CD14-positive monocyte (primary cell): Measurements from ENCODE around the gene JARID2. TPM values are rescaled to one million over a fixed set of nuclear protein-coding genes. Genes with fewer than 3 reads are reported as not detected.
A peak's percentile ranks its signal among the peaks of the same experiment; 100 is the strongest.

Experiments
- DNase-seq, 3 donors: peaks; one replicate each; pipeline ENCODE4 v3.0.0-alpha.2; 2011 to 2022
- H2AFZ ChIP-seq: 2 replicates; pipeline ENCODE4 v1.6.0; 2012; ENCODE audit warnings: mild to moderate bottlenecking, low read depth, low read length, inconsistent platforms; ENCODE audit not compliant: insufficient read depth, poor library complexity, severe bottlenecking
- H3K27ac ChIP-seq, 2 donors: 1 replicate in 1 of 2; 2 replicates in 1 of 2; pipeline ENCODE4 v1.5.1; 2012 to 2013; ENCODE audit warnings: low read length in 2 of 2, control low read depth in 1 of 2, inconsistent platforms in 1 of 2, low read depth in 1 of 2, mild to moderate bottlenecking in 1 of 2
- H3K27me3 ChIP-seq, 2 donors: one replicate each; pipeline versions ENCODE4 v1.6.0 to v1.6.1; 2011 to 2013; ENCODE audit warnings: low read length in 2 of 2; ENCODE audit not compliant: control insufficient read depth in 2 of 2, insufficient read depth in 2 of 2
- H3K36me3 ChIP-seq, 2 donors: replicated peaks in 1 of 2; 1 replicate in 1 of 2; 2 replicates in 1 of 2; pipeline versions ENCODE4 v1.5.1 to v1.6.1; 2012 to 2013; ENCODE audit warnings: low read length in 2 of 2, control low read depth in 1 of 2, inconsistent platforms in 1 of 2, mild to moderate bottlenecking in 1 of 2; ENCODE audit not compliant: insufficient read depth in 2 of 2, control insufficient read depth in 1 of 2
- H3K4me1 ChIP-seq, 2 donors: 1 replicate in 1 of 2; 2 replicates in 1 of 2; pipeline versions ENCODE4 v1.5.1 to v1.6.1; 2012 to 2013; ENCODE audit warnings: low read length in 2 of 2, control low read depth in 1 of 2, inconsistent platforms in 1 of 2, mild to moderate bottlenecking in 1 of 2, moderate library complexity in 1 of 2; ENCODE audit not compliant: insufficient read depth in 2 of 2, control insufficient read depth in 1 of 2
- H3K4me2 ChIP-seq: replicated peaks from 2 replicates; pipeline ENCODE3; 2012; ENCODE audit warnings: low read length, moderate library complexity, mild to moderate bottlenecking; ENCODE audit not compliant: poor library complexity, severe bottlenecking; ENCODE audit errors: extremely low read depth
- H3K4me3 ChIP-seq, 3 experiments: fragments of 200-600 bp in 1 of 3; sonication (generic) in 1 of 3; replicated peaks in 1 of 3; 1 replicate in 2 of 3; 2 replicates in 1 of 3; pipeline ENCODE4 v1.5.1; 2011 to 2013; ENCODE audit warnings: low read length in 3 of 3, mild to moderate bottlenecking in 3 of 3, control low read depth in 2 of 3, low read depth in 2 of 3, inconsistent platforms in 1 of 3, moderate library complexity in 1 of 3
- H3K79me2 ChIP-seq: 2 replicates; pipeline ENCODE4 v1.6.0; 2012; ENCODE audit warnings: mild to moderate bottlenecking, control low read depth, inconsistent platforms, low read length, moderate library complexity; ENCODE audit not compliant: insufficient read depth
- H3K9ac ChIP-seq: 2 replicates; pipeline ENCODE4 v1.6.0; 2017; ENCODE audit warnings: low read length, mild to moderate bottlenecking; ENCODE audit not compliant: insufficient read depth, poor library complexity, severe bottlenecking
- H3K9me3 ChIP-seq, 2 donors: replicated peaks in 1 of 2; 1 replicate in 1 of 2; 2 replicates in 1 of 2; pipeline versions ENCODE4 v1.5.1 to v1.6.1; 2012 to 2013; ENCODE audit warnings: low read length in 2 of 2, control low read depth in 1 of 2; ENCODE audit not compliant: control insufficient read depth in 1 of 2, insufficient read depth in 1 of 2
- H4K20me1 ChIP-seq: 2 replicates; pipeline ENCODE4 v1.6.0; 2012; ENCODE audit warnings: mild to moderate bottlenecking, low read length, control low read depth, moderate library complexity; ENCODE audit not compliant: insufficient read depth
- H3K27ac Mint-ChIP-seq, 7 donors: one replicate each; pipeline ENCODE4 v1.8.0; 2020; ENCODE audit warnings: mild to moderate bottlenecking in 7 of 7, mixed read lengths in 7 of 7, moderate library complexity in 6 of 7, inconsistent platforms in 2 of 7
- H3K27me3 Mint-ChIP-seq, 3 donors: one replicate each; pipeline ENCODE4 v1.8.0; 2021 to 2022; ENCODE audit warnings: low read depth in 3 of 3, mild to moderate bottlenecking in 3 of 3, mixed read lengths in 3 of 3, moderate library complexity in 3 of 3, inconsistent platforms in 1 of 3
- H3K36me3 Mint-ChIP-seq, 2 donors: one replicate each; pipeline ENCODE4 v1.8.0; 2020; ENCODE audit warnings: mixed read lengths in 2 of 2, inconsistent platforms in 1 of 2, mild to moderate bottlenecking in 1 of 2
- H3K4me1 Mint-ChIP-seq: one replicate; pipeline ENCODE4 v1.8.0; 2020; ENCODE audit warnings: mild to moderate bottlenecking, mixed read lengths
- H3K4me3 Mint-ChIP-seq, 2 donors: one replicate each; pipeline ENCODE4 v1.8.0; 2020; ENCODE audit warnings: mild to moderate bottlenecking in 2 of 2, mixed read lengths in 2 of 2, moderate library complexity in 1 of 2
- H3K9me3 Mint-ChIP-seq, 7 donors: one replicate each; pipeline ENCODE4 v1.8.0; 2020 to 2022; ENCODE audit warnings: mixed read lengths in 7 of 7, mild to moderate bottlenecking in 6 of 7, moderate library complexity in 6 of 7, inconsistent platforms in 2 of 7
- WGBS: methylation state at CpG from one replicate; pipeline ENCODE4 v1.1.5; 2013; ENCODE audit warnings: missing lambda C conversion rate; ENCODE audit not compliant: insufficient coverage; 5-methylcytosine and 5-hydroxymethylcytosine counted together
- intact Hi-C, 2 donors: fragments of 100-400 bp; cut with micrococcal nuclease; formaldehyde crosslinking; loops; one replicate each; pipeline versions ENCODE4 v1.15.0 to v1.15.1; 2023
- polyA plus RNA-seq, 3 donors: library from polyadenylated mRNA; depleted of rRNA in 1 of 3; unstranded in 2 of 3; stranded (reverse) in 1 of 3; fragments of 300-500 nt in 2 of 3; fragments of >200 nt in 1 of 3; fragmentation: Illumina TruSeq in 2 of 3; gene quantifications; 1 replicate in 2 of 3; 2 replicates in 1 of 3; pipeline ENCODE4 v1.2.3, GENCODE V29; 2012 to 2021
- TF ChIP-seq, protein P1 (sequence below): fragments of 200-600 bp; IDR thresholded peaks from one replicate; pipeline ENCODE4 v1.8.0; 2022; ENCODE audit warnings: antibody characterized with exemption, mild to moderate bottlenecking

JARID2 gene
- polyA plus RNA-seq, 3 donors = 6.8 to 17.5 (median 12.5) TPM

- Histone ChIP-seq H3K36me3 (no peaks in the 10 kb centered on the region), H3K9ac (peak overlapping the region; percentile 10), H3K27ac (peak overlapping the region in 1 of 2 donors; percentile 90), H3K4me1 (peaks cover 76 to 78% of the 10 kb centered on the region in 2 donors), H3K4me3 (peak overlapping the region in 1 of 3 experiments; percentile 34), H4K20me1 (peaks cover 98% of the 10 kb centered on the region), H3K9me3 (no peaks in the 10 kb centered on the region), H2AFZ (no peak overlapping the region), H3K79me2 (peaks cover 97% of the 10 kb centered on the region), H3K4me2 (peak overlapping the region; percentile 53), H3K27me3 (no peaks in the 10 kb centered on the region)
- H3K36me3 Mint-ChIP-seq = peaks cover 11 to 19% of the 10 kb centered on the region in 2 donors
- DNase-seq = peak; percentile 74 to 82 (median 74)
- peak overlapping the region in 6 of 7 donors; percentile 88 to 95 (median 94) for H3K27ac Mint-ChIP-seq
- TF ChIP-seq, protein P1, sequence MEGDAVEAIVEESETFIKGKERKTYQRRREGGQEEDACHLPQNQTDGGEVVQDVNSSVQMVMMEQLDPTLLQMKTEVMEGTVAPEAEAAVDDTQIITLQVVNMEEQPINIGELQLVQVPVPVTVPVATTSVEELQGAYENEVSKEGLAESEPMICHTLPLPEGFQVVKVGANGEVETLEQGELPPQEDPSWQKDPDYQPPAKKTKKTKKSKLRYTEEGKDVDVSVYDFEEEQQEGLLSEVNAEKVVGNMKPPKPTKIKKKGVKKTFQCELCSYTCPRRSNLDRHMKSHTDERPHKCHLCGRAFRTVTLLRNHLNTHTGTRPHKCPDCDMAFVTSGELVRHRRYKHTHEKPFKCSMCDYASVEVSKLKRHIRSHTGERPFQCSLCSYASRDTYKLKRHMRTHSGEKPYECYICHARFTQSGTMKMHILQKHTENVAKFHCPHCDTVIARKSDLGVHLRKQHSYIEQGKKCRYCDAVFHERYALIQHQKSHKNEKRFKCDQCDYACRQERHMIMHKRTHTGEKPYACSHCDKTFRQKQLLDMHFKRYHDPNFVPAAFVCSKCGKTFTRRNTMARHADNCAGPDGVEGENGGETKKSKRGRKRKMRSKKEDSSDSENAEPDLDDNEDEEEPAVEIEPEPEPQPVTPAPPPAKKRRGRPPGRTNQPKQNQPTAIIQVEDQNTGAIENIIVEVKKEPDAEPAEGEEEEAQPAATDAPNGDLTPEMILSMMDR = no peak
- H3K4me3 Mint-ChIP-seq = peak overlapping the region in 1 of 2 donors; percentile 55
- peaks cover 54% of the 10 kb centered on the region for H3K4me1 Mint-ChIP-seq
- intact Hi-C loops = loop anchor here in 1 of 2 donors (10.0 kb wide), 1 partner anchor 57 kb away; no protein-coding TSS in a partner anchor
- H3K27me3 Mint-ChIP-seq = no peaks in the 10 kb centered on the region
- H3K9me3 Mint-ChIP-seq = no peaks in the 10 kb centered on the region
Observed at GRCh38 chr6:15368186-15368585, 122.3 kb downstream of the JARID2 start.

- Histone ChIP-seq H3K4me3 (peak overlapping the region in 1 of 3 experiments; percentile 27), H3K27ac (peak overlapping the region; percentile 54 to 90)
- TF ChIP-seq, protein P1 = no peak
Observed at GRCh38 chr6:15368873-15369272, 123.0 kb downstream of the JARID2 start.

More at GRCh38 chr6:15368873-15369272, 123.0 kb downstream of the JARID2 start:
- peaks cover 0 to 6% of the 10 kb centered on the region in 2 donors for H3K36me3 ChIP-seq
- H3K9ac ChIP-seq = no peak overlapping the region
- Mint-ChIP-seq H3K27me3 (no peaks in the 10 kb centered on the region), H3K27ac (peak overlapping the region in 6 of 7 donors; percentile 87 to 95 (median 94)), H3K4me1 (peaks cover 54% of the 10 kb centered on the region), H3K36me3 (peaks cover 11 to 19% of the 10 kb centered on the region in 2 donors), H3K4me3 (no peak overlapping the region), H3K9me3 (no peaks in the 10 kb centered on the region)
- 21% methylated on average over 4 of the region's 5 CpGs for whole genome bisulfite sequencing
- no peak overlapping the region for H2AFZ ChIP-seq
- H3K4me2 ChIP-seq = peak overlapping the region; percentile 53
- peaks cover 98% of the 10 kb centered on the region for H4K20me1 ChIP-seq
- intact Hi-C loops = loop anchor here in 1 of 2 donors (10.0 kb wide), 1 partner anchor 56 kb away; no protein-coding TSS in a partner anchor
- peaks cover 70 to 71% of the 10 kb centered on the region in 2 donors for H3K4me1 ChIP-seq
- no peak for DNase-seq
- H3K27me3 ChIP-seq = no peaks in the 10 kb centered on the region
- H3K9me3 ChIP-seq = no peaks in the 10 kb centered on the region
- peaks cover 97% of the 10 kb centered on the region for H3K79me2 ChIP-seq
